HG02885 (cell line): ENCODE data around the gene KCTD13.

ENCODE experiments used
- ATAC-seq: cut with Tn5 transposase; IDR thresholded peaks from one replicate; pipeline ENCODE4 v1.9.1; 2021; ENCODE audit warnings: mild to moderate bottlenecking; ENCODE audit not compliant: unreplicated experiment, poor library complexity

KCTD13 gene

GRCh38 chr16:29857133-29857760 lies 68.8 kb downstream of the KCTD13 start:
- ATAC-seq: no peak
